ENCODE data around the gene ENDOD1.
A peak's percentile ranks its signal among the peaks of the same experiment; 100 is the strongest.

The ENDOD1 gene

GRCh38 chr11:95067039-95067840 is 22.4 kb upstream of the ENDOD1 start:
- no peaks in the 10 kb centered on the region for H3K27me3 ChIP-seq (ENCODE audit: insufficient read depth, low read depth)
- peaks cover 16% of the 10 kb centered on the region for H3K4me1 ChIP-seq (ENCODE audit: low read depth, poor library complexity, severe bottlenecking)
- H2AFZ ChIP-seq (ENCODE audit: low read depth) = peak overlapping the region; percentile 69
- no peaks in the 10 kb centered on the region for H3K36me3 ChIP-seq (ENCODE audit: insufficient read depth)
- H3K4me3 ChIP-seq (IDR thresholded peaks at IDR 0.05; ENCODE audit: insufficient read depth, low read depth, low read length) = no peak overlapping the region
- H3K9ac ChIP-seq = peak overlapping the region; percentile 88
- peaks cover 24% of the 10 kb centered on the region for H3K79me2 ChIP-seq (ENCODE audit: insufficient read depth, low read depth)
- peak overlapping the region; percentile 84 for H3K27ac ChIP-seq
- peak overlapping the region; percentile 84; the same call in 1 of the 2 replicates for H3K4me2 ChIP-seq
- no peak for TF ChIP-seq CTCF (conservative IDR thresholded peaks at IDR 0.05; ENCODE audit: low read depth, low read length)
- no peaks in the 10 kb centered on the region for H4K20me1 ChIP-seq (ENCODE audit: insufficient read depth)

- Histone ChIP-seq H4K20me1 (ENCODE audit: insufficient read depth) (no peaks in the 10 kb centered on the region), H3K36me3 (ENCODE audit: insufficient read depth) (no peaks in the 10 kb centered on the region), H3K4me1 (ENCODE audit: low read depth, poor library complexity, severe bottlenecking) (peaks cover 16% of the 10 kb centered on the region), H3K79me2 (ENCODE audit: insufficient read depth, low read depth) (peaks cover 24% of the 10 kb centered on the region), H2AFZ (ENCODE audit: low read depth) (peak overlapping the region; percentile 69), H3K27ac (peak overlapping the region; percentile 84), H3K27me3 (ENCODE audit: insufficient read depth, low read depth) (no peaks in the 10 kb centered on the region), H3K4me2 (peak overlapping the region; percentile 63), H3K9ac (peak overlapping the region; percentile 88), H3K4me3 (IDR thresholded peaks at IDR 0.05; ENCODE audit: insufficient read depth, low read depth, low read length) (no peak overlapping the region)
- no peak for TF ChIP-seq CTCF (conservative IDR thresholded peaks at IDR 0.05; ENCODE audit: low read depth, low read length)
Observed at GRCh38 chr11:95067841-95068219, 21.8 kb upstream of the ENDOD1 start.

- H2AFZ ChIP-seq (ENCODE audit: low read depth) = peak overlapping the region; percentile 69; the same call in 1 of the 2 replicates
- H3K36me3 ChIP-seq (ENCODE audit: insufficient read depth) = no peaks in the 10 kb centered on the region
- H3K27ac ChIP-seq = peak overlapping the region; percentile 84
- H3K79me2 ChIP-seq (ENCODE audit: insufficient read depth, low read depth) = peaks cover 24% of the 10 kb centered on the region
- H3K4me1 ChIP-seq (ENCODE audit: low read depth, poor library complexity, severe bottlenecking) = peaks cover 16% of the 10 kb centered on the region
- H3K27me3 ChIP-seq (ENCODE audit: insufficient read depth, low read depth) = no peaks in the 10 kb centered on the region
- H3K9ac ChIP-seq = peak overlapping the region; percentile 88; the same call in 1 of the 2 replicates
- H3K4me2 ChIP-seq = peak overlapping the region; percentile 94
- no peaks in the 10 kb centered on the region for H4K20me1 ChIP-seq (ENCODE audit: insufficient read depth)
- H3K4me3 ChIP-seq (IDR thresholded peaks at IDR 0.05; ENCODE audit: insufficient read depth, low read depth, low read length) = no peak overlapping the region
- TF ChIP-seq CTCF (conservative IDR thresholded peaks at IDR 0.05; ENCODE audit: low read depth, low read length) = no peak
Observed at GRCh38 chr11:95068549-95068948, 21.1 kb upstream of the ENDOD1 start.

- Histone ChIP-seq H3K27me3 (ENCODE audit: insufficient read depth, low read depth) (no peaks in the 10 kb centered on the region), H3K4me3 (IDR thresholded peaks at IDR 0.05; ENCODE audit: insufficient read depth, low read depth, low read length) (no peak overlapping the region), H2AFZ (ENCODE audit: low read depth) (no peak overlapping the region), H3K79me2 (ENCODE audit: insufficient read depth, low read depth) (peaks cover 24% of the 10 kb centered on the region), H3K36me3 (ENCODE audit: insufficient read depth) (no peaks in the 10 kb centered on the region), H3K4me2 (no peak overlapping the region), H4K20me1 (ENCODE audit: insufficient read depth) (no peaks in the 10 kb centered on the region), H3K9ac (no peak overlapping the region), H3K27ac (no peak overlapping the region), H3K4me1 (ENCODE audit: low read depth, poor library complexity, severe bottlenecking) (peaks cover 18% of the 10 kb centered on the region)
- TF ChIP-seq CTCF (conservative IDR thresholded peaks at IDR 0.05; ENCODE audit: low read depth, low read length) = no peak
Observed at GRCh38 chr11:95070471-95070870, 19.2 kb upstream of the ENDOD1 start.

All from KMS-11 (cell line).